H9 (cell line): Measurements from ENCODE around the gene PRKAR1A. TPM values are rescaled to one million over a fixed set of nuclear protein-coding genes. Genes with fewer than 3 reads are reported as not detected.

ENCODE experiments used
- DNase-seq: peaks from one replicate; pipeline ENCODE4 v3.0.0-alpha.2; 2017
- H2AFZ ChIP-seq: one replicate; pipeline ENCODE4 v1.6.1; 2013; ENCODE audit warnings: mild to moderate bottlenecking, low read length, control low read depth, moderate library complexity
- H2AK5ac ChIP-seq: 2 replicates; pipeline ENCODE4 v1.6.1; 2013; ENCODE audit warnings: low read length, control low read depth, mixed read lengths; ENCODE audit not compliant: insufficient read length
- H2BK120ac ChIP-seq: one replicate; pipeline ENCODE4 v1.6.1; 2013; ENCODE audit warnings: low read depth, mild to moderate bottlenecking, low read length, control low read depth, inconsistent platforms; ENCODE audit not compliant: poor library complexity, severe bottlenecking
- H2BK12ac ChIP-seq: 2 replicates; pipeline ENCODE4 v1.6.1; 2013; ENCODE audit warnings: low read length, control low read depth, mixed read lengths, low read depth; ENCODE audit not compliant: insufficient read length
- H2BK15ac ChIP-seq: 2 replicates; pipeline ENCODE4 v1.6.1; 2013; ENCODE audit warnings: low read depth, low read length, control low read depth
- H2BK20ac ChIP-seq: one replicate; pipeline ENCODE4 v1.6.1; 2013; ENCODE audit warnings: low read depth, mild to moderate bottlenecking, low read length, control low read depth, inconsistent platforms; ENCODE audit not compliant: poor library complexity, severe bottlenecking
- H2BK5ac ChIP-seq: 2 replicates; pipeline ENCODE4 v1.6.1; 2013; ENCODE audit warnings: low read length, control low read depth, mixed read lengths; ENCODE audit not compliant: insufficient read length
- H3K14ac ChIP-seq: 2 replicates; pipeline ENCODE4 v1.6.1; 2013; ENCODE audit warnings: low read length, control low read depth; ENCODE audit not compliant: insufficient read depth
- H3K18ac ChIP-seq: 2 replicates; pipeline ENCODE4 v1.6.1; 2013; ENCODE audit warnings: low read depth, mild to moderate bottlenecking, mixed read lengths, low read length, control low read depth; ENCODE audit not compliant: insufficient read length
- H3K23ac ChIP-seq: 2 replicates; pipeline ENCODE4 v1.6.1; 2013; ENCODE audit warnings: low read length, control low read depth, mixed read lengths, low read depth; ENCODE audit not compliant: insufficient read length
- H3K23me2 ChIP-seq: 2 replicates; pipeline ENCODE4 v1.6.1; 2013; ENCODE audit warnings: low read depth, mild to moderate bottlenecking, mixed read lengths, low read length, control low read depth; ENCODE audit not compliant: insufficient read length, poor library complexity, severe bottlenecking
- H3K27ac ChIP-seq: 2 replicates; pipeline ENCODE4 v1.5.1; 2013; ENCODE audit warnings: low read length, control low read depth, mixed read lengths, low read depth; ENCODE audit not compliant: insufficient read length
- H3K27me3 ChIP-seq: 2 replicates; pipeline ENCODE4 v1.6.1; 2013; ENCODE audit warnings: low read length, control low read depth, inconsistent platforms; ENCODE audit not compliant: insufficient read depth
- H3K4ac ChIP-seq: 2 replicates; pipeline ENCODE4 v1.6.1; 2013; ENCODE audit warnings: low read depth, mild to moderate bottlenecking, control low read depth, inconsistent platforms, low read length, moderate library complexity
- H3K4me1 ChIP-seq: 2 replicates; pipeline ENCODE4 v1.6.1; 2013; ENCODE audit warnings: low read length, control low read depth, inconsistent platforms; ENCODE audit not compliant: insufficient read depth
- H3K4me2 ChIP-seq: 2 replicates; pipeline ENCODE4 v1.6.1; 2013; ENCODE audit warnings: low read length, control low read depth, mixed read lengths; ENCODE audit not compliant: insufficient read length, insufficient read depth
- H3K56ac ChIP-seq: 2 replicates; pipeline ENCODE4 v1.6.1; 2013; ENCODE audit warnings: low read depth, mild to moderate bottlenecking, mixed read lengths, low read length, control low read depth; ENCODE audit not compliant: insufficient read length
- H3K79me1 ChIP-seq: 2 replicates; pipeline ENCODE4 v1.6.1; 2013; ENCODE audit warnings: low read depth, mild to moderate bottlenecking, moderate library complexity, low read length, control low read depth, inconsistent platforms; ENCODE audit not compliant: insufficient read depth, poor library complexity, severe bottlenecking
- H3K79me2 ChIP-seq: 2 replicates; pipeline ENCODE4 v1.6.1; 2013; ENCODE audit warnings: low read length, control low read depth, inconsistent platforms; ENCODE audit not compliant: insufficient read depth
- H3K9ac ChIP-seq: 2 replicates; pipeline ENCODE4 v1.6.1; 2013; ENCODE audit warnings: low read length, control low read depth, mixed read lengths; ENCODE audit not compliant: insufficient read length; ENCODE audit errors: extremely low read depth
- H3K9me3 ChIP-seq: one replicate; pipeline ENCODE4 v1.6.1; 2013; ENCODE audit warnings: low read depth, low read length, inconsistent platforms; ENCODE audit not compliant: control insufficient read depth
- H3T11ph ChIP-seq: one replicate; pipeline ENCODE4 v1.6.1; 2013; ENCODE audit warnings: mild to moderate bottlenecking, low read length, control low read depth, inconsistent platforms
- H4K20me1 ChIP-seq: one replicate; pipeline ENCODE4 v1.6.1; 2013; ENCODE audit not compliant: control insufficient read depth, insufficient read length, insufficient read depth
- H4K5ac ChIP-seq: 2 replicates; pipeline ENCODE4 v1.6.1; 2013; ENCODE audit warnings: low read depth, mild to moderate bottlenecking, mixed read lengths, low read length, control low read depth; ENCODE audit not compliant: insufficient read length
- H4K8ac ChIP-seq: replicated peaks from 2 replicates; pipeline ENCODE4 v1.6.1; 2013; ENCODE audit warnings: low read length, control low read depth, mixed read lengths, low read depth; ENCODE audit not compliant: insufficient read length
- H4K91ac ChIP-seq: 2 replicates; pipeline ENCODE4 v1.6.1; 2013; ENCODE audit warnings: low read depth, mild to moderate bottlenecking, moderate library complexity, mixed read lengths, low read length, control low read depth; ENCODE audit not compliant: insufficient read length
- H3K27ac Mint-ChIP-seq, 3 experiments: 2 replicates in 2 of 3; 3 replicates in 1 of 3; pipeline ENCODE4 v1.8.0; 2020 to 2021; ENCODE audit warnings: mixed read lengths in 3 of 3, mild to moderate bottlenecking in 1 of 3, moderate library complexity in 1 of 3
- H3K27me3 Mint-ChIP-seq: 2 replicates; pipeline ENCODE4 v1.8.0; 2021; ENCODE audit warnings: low read depth, mild to moderate bottlenecking, moderate library complexity, mixed read lengths
- H3K36me3 Mint-ChIP-seq, 3 experiments: 2 replicates in 2 of 3; 3 replicates in 1 of 3; pipeline ENCODE4 v1.8.0; 2020 to 2021; ENCODE audit warnings: low read depth in 3 of 3, mixed read lengths in 3 of 3; ENCODE audit not compliant: insufficient read depth in 1 of 3
- H3K4me1 Mint-ChIP-seq, 2 experiments: 2 replicates each; pipeline ENCODE4 v1.8.0; 2020; ENCODE audit warnings: mixed read lengths in 2 of 2
- H3K4me3 Mint-ChIP-seq, 2 experiments: 2 replicates in 1 of 2; 3 replicates in 1 of 2; pipeline ENCODE4 v1.8.0; 2020 to 2021; ENCODE audit warnings: mild to moderate bottlenecking in 2 of 2, mixed read lengths in 2 of 2, moderate library complexity in 1 of 2
- H3K9me3 Mint-ChIP-seq, 2 experiments: 2 replicates in 1 of 2; 3 replicates in 1 of 2; pipeline ENCODE4 v1.8.0; 2020; ENCODE audit warnings: mild to moderate bottlenecking in 2 of 2, mixed read lengths in 2 of 2, moderate library complexity in 1 of 2
- WGBS: extraction: QIAGEN DNeasy Blood & Tissue Kit; methylation state at CpG from one replicate; pipeline ENCODE4 v1.1.7; 2013; ENCODE audit warnings: missing lambda C conversion rate, low lambda C conversion rate, mixed read lengths; ENCODE audit not compliant: insufficient read length; ENCODE audit errors: extremely low coverage; 5-methylcytosine and 5-hydroxymethylcytosine counted together
- total RNA-seq: library from RNA; stranded (reverse); gene quantifications from 2 replicates; pipeline ENCODE4 v1.2.1, GENCODE V29; 2021
- TF ChIP-seq, protein P1 (sequence below): fragments of 200-600 bp; sonication (generic); conservative IDR thresholded peaks from 3 replicates; pipeline ENCODE4 v1.8.0; 2021; ENCODE audit warnings: antibody characterized with exemption, mild to moderate bottlenecking

PRKAR1A gene
- total RNA-seq, 1 experiment from 2014 or later = 171 TPM

- no peak overlapping the region for H4K5ac ChIP-seq
- no peak overlapping the region for H4K91ac ChIP-seq
- no peak overlapping the region for H2BK5ac ChIP-seq
- no peak overlapping the region for H2AK5ac ChIP-seq
- Mint-ChIP-seq H3K4me3 (no peak overlapping the region), H3K9me3 (peaks cover 7 to 16% of the 10 kb centered on the region in 2 experiments; a peak in 4 of 5 replicates), H3K27me3 (no peaks in the 10 kb centered on the region; the same call in 1 of the 2 replicates), H3K27ac (no peak overlapping the region), H3K4me1 (peaks cover 10% of the 10 kb centered on the region in 2 experiments), H3K36me3 (peaks cover 1 to 68% (median 47%) of the 10 kb centered on the region in 3 experiments; a peak in 5 of 7 replicates)
- no peak overlapping the region for H2BK120ac ChIP-seq
- no peak overlapping the region for H3K9ac ChIP-seq
- H3K23me2 ChIP-seq = no peaks in the 10 kb centered on the region
- no peak overlapping the region for H3K56ac ChIP-seq
- no peaks in the 10 kb centered on the region; the same call in 1 of the 2 replicates for H3K4me1 ChIP-seq
- H3K14ac ChIP-seq = no peak overlapping the region
- H3K27ac ChIP-seq = no peak overlapping the region
- peak; percentile 13 for DNase-seq
- H3K18ac ChIP-seq = no peak overlapping the region
- no CpG with 5 or more reads among the region's 1 CpG for WGBS
- peaks cover 2% of the 10 kb centered on the region for H4K20me1 ChIP-seq
- TF ChIP-seq, protein P1, sequence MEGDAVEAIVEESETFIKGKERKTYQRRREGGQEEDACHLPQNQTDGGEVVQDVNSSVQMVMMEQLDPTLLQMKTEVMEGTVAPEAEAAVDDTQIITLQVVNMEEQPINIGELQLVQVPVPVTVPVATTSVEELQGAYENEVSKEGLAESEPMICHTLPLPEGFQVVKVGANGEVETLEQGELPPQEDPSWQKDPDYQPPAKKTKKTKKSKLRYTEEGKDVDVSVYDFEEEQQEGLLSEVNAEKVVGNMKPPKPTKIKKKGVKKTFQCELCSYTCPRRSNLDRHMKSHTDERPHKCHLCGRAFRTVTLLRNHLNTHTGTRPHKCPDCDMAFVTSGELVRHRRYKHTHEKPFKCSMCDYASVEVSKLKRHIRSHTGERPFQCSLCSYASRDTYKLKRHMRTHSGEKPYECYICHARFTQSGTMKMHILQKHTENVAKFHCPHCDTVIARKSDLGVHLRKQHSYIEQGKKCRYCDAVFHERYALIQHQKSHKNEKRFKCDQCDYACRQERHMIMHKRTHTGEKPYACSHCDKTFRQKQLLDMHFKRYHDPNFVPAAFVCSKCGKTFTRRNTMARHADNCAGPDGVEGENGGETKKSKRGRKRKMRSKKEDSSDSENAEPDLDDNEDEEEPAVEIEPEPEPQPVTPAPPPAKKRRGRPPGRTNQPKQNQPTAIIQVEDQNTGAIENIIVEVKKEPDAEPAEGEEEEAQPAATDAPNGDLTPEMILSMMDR = no peak
- no peak overlapping the region for H3K4ac ChIP-seq
- no peak overlapping the region for H3T11ph ChIP-seq
- no peak overlapping the region for H3K4me2 ChIP-seq
- H2BK20ac ChIP-seq = no peak overlapping the region
- H2BK15ac ChIP-seq = no peak overlapping the region
- no peak overlapping the region for H3K23ac ChIP-seq
- H2BK12ac ChIP-seq = no peak overlapping the region
- no peaks in the 10 kb centered on the region for H3K79me2 ChIP-seq
- H4K8ac ChIP-seq = no peak overlapping the region
- no peaks in the 10 kb centered on the region for H3K27me3 ChIP-seq
- H3K79me1 ChIP-seq = no peaks in the 10 kb centered on the region
- no peak overlapping the region for H2AFZ ChIP-seq
- H3K9me3 ChIP-seq = no peaks in the 10 kb centered on the region
Measured at GRCh38 chr17:68588362-68588761, 76.1 kb downstream of the PRKAR1A start.
